Uterus (tissue), 2 donors: ENCODE results near the gene IQSEC1.

ENCODE experiments used
- CTCF ChIP-seq, 4 experiments: fragments of 200-600 bp in 2 of 4; fragments of 450-650 bp in 2 of 4; sonication (generic) in 2 of 4; IDR thresholded peaks; one replicate each; pipeline ENCODE4 v1.5.1; 2016 to 2019; ENCODE audit warnings: antibody characterized with exemption in 4 of 4, mild to moderate bottlenecking in 2 of 4, moderate library complexity in 1 of 4
- POLR2A ChIP-seq, 2 donors: fragments of 450-650 bp; IDR thresholded peaks; one replicate each; pipeline ENCODE4 v1.6.1; 2016; ENCODE audit warnings: antibody characterized with exemption in 2 of 2, mild to moderate bottlenecking in 1 of 2, moderate library complexity in 1 of 2

- TF ChIP-seq CTCF (IDR thresholded peaks at IDR 0.05), result no peak
- no peak for TF ChIP-seq POLR2A (IDR thresholded peaks at IDR 0.05)
These were observed 29.6 kb downstream of the IQSEC1 start for GRCh38 chr3:13043656-13044055.
